Breast epithelium (tissue), 4 donors: ENCODE measurements around the gene IFT88. TPM values are rescaled to one million over a fixed set of nuclear protein-coding genes. Genes with fewer than 3 reads are reported as not detected.

Experiments
- DNase-seq, 2 donors: peaks; one replicate each; pipeline ENCODE4 v3.0.0-alpha.2; 2019; ENCODE audit warnings: low spot score in 2 of 2
- H3K27ac ChIP-seq, 2 donors: fragments of 200-600 bp; sonication (generic) in 1 of 2; one replicate each; pipeline ENCODE4 v1.5.1; 2016 to 2019; ENCODE audit warnings: mild to moderate bottlenecking in 1 of 2
- H3K27me3 ChIP-seq, 2 donors: fragments of 200-600 bp; sonication (generic) in 1 of 2; one replicate each; pipeline versions ENCODE4 v1.5.1 to v1.6.0; 2017 to 2019; ENCODE audit warnings: control low read depth in 1 of 2, mild to moderate bottlenecking in 1 of 2
- H3K36me3 ChIP-seq: fragments of 200-600 bp; one replicate; pipeline ENCODE4 v1.5.1; 2019
- H3K4me1 ChIP-seq, 2 donors: fragments of 200-600 bp; sonication (generic); one replicate each; pipeline ENCODE4 v1.5.1; 2016 to 2019; ENCODE audit warnings: control low read depth in 1 of 2
- H3K4me3 ChIP-seq, 3 donors: fragments of 200-600 bp; sonication (generic); 1 replicate in 2 of 3; 2 replicates in 1 of 3; pipeline ENCODE4 v1.5.1; 2016 to 2019; ENCODE audit warnings: mild to moderate bottlenecking in 3 of 3, moderate library complexity in 2 of 3
- H3K9me3 ChIP-seq, 2 donors: fragments of 200-600 bp; sonication (generic) in 1 of 2; one replicate each; pipeline ENCODE4 v1.5.1; 2016 to 2019; ENCODE audit warnings: control low read depth in 1 of 2
- CTCF ChIP-seq, 3 donors: fragments of 450-650 bp; IDR thresholded peaks; one replicate each; pipeline ENCODE4 v1.5.1; 2016 to 2017; ENCODE audit warnings: antibody characterized with exemption in 3 of 3, mild to moderate bottlenecking in 3 of 3, moderate library complexity in 3 of 3
- POLR2A ChIP-seq: fragments of 450-650 bp; IDR thresholded peaks from one replicate; pipeline ENCODE4 v1.6.1; 2016; ENCODE audit warnings: antibody characterized with exemption, mild to moderate bottlenecking, moderate library complexity
- POLR2AphosphoS5 ChIP-seq, 3 donors: sonication (generic); formaldehyde crosslinking; IDR thresholded peaks; one replicate each; pipeline ENCODE4 v1.6.1; 2017; ENCODE audit warnings: antibody characterized with exemption in 3 of 3
- intact Hi-C: fragments of 100-400 bp; cut with DNase I; formaldehyde crosslinking; loops from one replicate; pipeline ENCODE4 v1.15.1; 2023; ENCODE audit warnings: low total_unique reads
- total RNA-seq, 3 donors: library from RNA; depleted of rRNA; stranded (reverse); fragments of >200 nt; gene quantifications; one replicate each; pipeline ENCODE4 v1.1.0, GENCODE V29; 2016

The IFT88 gene
- total RNA-seq, 3 donors from 2014 or later = 13.9 to 35.0 (median 27.9) TPM

GRCh38 chr13:20553311-20553710 is 13.6 kb upstream of the IFT88 start:
- TF ChIP-seq CTCF (IDR thresholded peaks at IDR 0.05) (no peak), POLR2AphosphoS5 (IDR thresholded peaks at IDR 0.05) (no peak), POLR2A (no peak)
- no peaks in the 10 kb centered on the region for H3K4me1 ChIP-seq
- no peak overlapping the region for H3K4me3 ChIP-seq
- H3K27me3 ChIP-seq = no peaks in the 10 kb centered on the region
- no peaks in the 10 kb centered on the region for H3K9me3 ChIP-seq
- intact Hi-C loops = no loop called here
- H3K27ac ChIP-seq = no peak overlapping the region
- DNase-seq = no peak
- H3K36me3 ChIP-seq = no peaks in the 10 kb centered on the region

- intact Hi-C loops = no loop called here
- no peaks in the 10 kb centered on the region for H3K36me3 ChIP-seq
- no peaks in the 10 kb centered on the region for H3K4me1 ChIP-seq
- H3K4me3 ChIP-seq = no peak overlapping the region
- no peak overlapping the region for H3K27ac ChIP-seq
- H3K9me3 ChIP-seq = no peaks in the 10 kb centered on the region
- H3K27me3 ChIP-seq = no peaks in the 10 kb centered on the region
- TF ChIP-seq CTCF (IDR thresholded peaks at IDR 0.05) (no peak), POLR2A (no peak), POLR2AphosphoS5 (IDR thresholded peaks at IDR 0.05) (no peak)
- DNase-seq = no peak
Measured at GRCh38 chr13:20558982-20559381, 8.0 kb upstream of the IFT88 start.

GRCh38 chr13:20559659-20560356 is 7.1 kb upstream of the IFT88 start:
- DNase-seq = no peak
- H3K4me1 ChIP-seq = no peaks in the 10 kb centered on the region
- TF ChIP-seq POLR2A (no peak), POLR2AphosphoS5 (IDR thresholded peaks at IDR 0.05) (no peak), CTCF (IDR thresholded peaks at IDR 0.05) (no peak)
- no peaks in the 10 kb centered on the region for H3K27me3 ChIP-seq
- intact Hi-C loops = no loop called here
- no peaks in the 10 kb centered on the region for H3K36me3 ChIP-seq
- H3K9me3 ChIP-seq = no peaks in the 10 kb centered on the region
- H3K27ac ChIP-seq = no peak overlapping the region
- no peak overlapping the region for H3K4me3 ChIP-seq

- Histone ChIP-seq H3K27me3 (no peaks in the 10 kb centered on the region), H3K4me1 (no peaks in the 10 kb centered on the region), H3K4me3 (no peak overlapping the region), H3K27ac (no peak overlapping the region), H3K9me3 (no peaks in the 10 kb centered on the region), H3K36me3 (no peaks in the 10 kb centered on the region)
- TF ChIP-seq POLR2A = no peak
- no peak for DNase-seq
- intact Hi-C loops = no loop called here
Measured at GRCh38 chr13:20561741-20562140, 5.2 kb upstream of the IFT88 start.

- no peak for DNase-seq
- no peaks in the 10 kb centered on the region for H3K36me3 ChIP-seq
- intact Hi-C loops = no loop called here
- no peak for TF ChIP-seq POLR2A
- no peak for TF ChIP-seq CTCF (IDR thresholded peaks at IDR 0.05)
- no peak for TF ChIP-seq POLR2AphosphoS5 (IDR thresholded peaks at IDR 0.05)
- no peak overlapping the region for H3K4me3 ChIP-seq
- H3K9me3 ChIP-seq = no peaks in the 10 kb centered on the region
- H3K27me3 ChIP-seq = no peaks in the 10 kb centered on the region
- no peaks in the 10 kb centered on the region for H3K4me1 ChIP-seq
- no peak overlapping the region for H3K27ac ChIP-seq
Measured at GRCh38 chr13:20565115-20565736, 1.7 kb upstream of the IFT88 start.
